ENCODE data around the gene SRXN1. TPM values are rescaled to one million over a fixed set of nuclear protein-coding genes. Genes with fewer than 3 reads are reported as not detected.
A peak's percentile ranks its signal among the peaks of the same experiment; 100 is the strongest.

The SRXN1 gene
- polyA plus RNA-seq, 1 donor from 2014 or later = 6.9 TPM

- H3K9me3 ChIP-seq (ENCODE audit: low read length) = no peaks in the 10 kb centered on the region
- no peaks in the 10 kb centered on the region for H3K9me2 ChIP-seq (ENCODE audit: insufficient read depth, low read length)
- no peak overlapping the region for H2AFZ ChIP-seq (ENCODE audit: low read depth, low read length)
- H4K20me1 ChIP-seq (ENCODE audit: insufficient read depth) = no peaks in the 10 kb centered on the region
- H3K27me3 ChIP-seq (ENCODE audit: insufficient read depth, low read depth, low read length) = no peaks in the 10 kb centered on the region
- no peak overlapping the region for H3K4me2 ChIP-seq (ENCODE audit: low read length)
- no peaks in the 10 kb centered on the region for H3K79me2 ChIP-seq (replicated peaks; ENCODE audit: insufficient read depth, low read length)
- H3F3A ChIP-seq (ENCODE audit: insufficient read depth, low read length, poor library complexity, severe bottlenecking) = no peaks in the 10 kb centered on the region
- TF ChIP-seq SMC3 (conservative IDR thresholded peaks at IDR 0.05; ENCODE audit: poor library complexity) = peak; percentile 80
- TF ChIP-seq RAD21 (conservative IDR thresholded peaks at IDR 0.05) = peak; percentile 77
- peak; percentile 85 for TF ChIP-seq CTCF (IDR thresholded peaks at IDR 0.05; ENCODE audit: poor library complexity, severe bottlenecking)
- no peak for TF ChIP-seq REST (IDR thresholded peaks at IDR 0.05; ENCODE audit: borderline replicate concordance)
- peaks cover 8% of the 10 kb centered on the region for H3K36me3 ChIP-seq (ENCODE audit: insufficient read depth, low read length)
- H3K4me3 ChIP-seq (ENCODE audit: low read length) = no peak overlapping the region
- no peak overlapping the region for H3K27ac ChIP-seq (ENCODE audit: low read length)
- no peak overlapping the region for H3K9ac ChIP-seq (ENCODE audit: low read length)
These were observed 7.5 kb downstream of the SRXN1 start for GRCh38 chr20:645318-646106.

GRCh38 chr20:644692-645317 is 8.2 kb downstream of the SRXN1 start:
- TF ChIP-seq MXI1 (conservative IDR thresholded peaks at IDR 0.05; ENCODE audit: poor library complexity, severe bottlenecking) = no peak
- TF ChIP-seq RAD21 (conservative IDR thresholded peaks at IDR 0.05) = no peak
- TF ChIP-seq EP300 (conservative IDR thresholded peaks at IDR 0.05; ENCODE audit: poor library complexity, severe bottlenecking) = no peak
- no peak for TF ChIP-seq REST (IDR thresholded peaks at IDR 0.05; ENCODE audit: borderline replicate concordance)
- no peak for TF ChIP-seq CTCF (IDR thresholded peaks at IDR 0.05; ENCODE audit: poor library complexity, severe bottlenecking)
- Histone ChIP-seq H3K4me2 (ENCODE audit: low read length) (no peak overlapping the region), H2AFZ (ENCODE audit: low read depth, low read length) (no peak overlapping the region), H3K4me3 (ENCODE audit: low read length) (no peak overlapping the region), H3K27ac (ENCODE audit: low read length) (no peak overlapping the region), H3K9ac (ENCODE audit: low read length) (no peak overlapping the region), H3K79me2 (replicated peaks; ENCODE audit: insufficient read depth, low read length) (no peaks in the 10 kb centered on the region), H3K27me3 (ENCODE audit: insufficient read depth, low read depth, low read length) (no peaks in the 10 kb centered on the region), H3K9me3 (ENCODE audit: low read length) (no peaks in the 10 kb centered on the region), H3K36me3 (ENCODE audit: insufficient read depth, low read length) (peaks cover 8% of the 10 kb centered on the region), H4K20me1 (ENCODE audit: insufficient read depth) (no peaks in the 10 kb centered on the region), H3F3A (ENCODE audit: insufficient read depth, low read length, poor library complexity, severe bottlenecking) (no peaks in the 10 kb centered on the region), H3K9me2 (ENCODE audit: insufficient read depth, low read length) (no peaks in the 10 kb centered on the region)
